OCI-LY1 (cell line): Measurements from ENCODE around the gene KIAA1328.

ENCODE experiments used
- CTCF ChIP-seq: fragments of 200-600 bp; sonication (generic), shearing (Covaris generic); IDR thresholded peaks from 2 replicates; pipeline ENCODE4 v1.5.1; 2017; ENCODE audit warnings: mild to moderate bottlenecking, antibody characterized with exemption, low read length, moderate library complexity, mixed read lengths
- EZH2 ChIP-seq: fragments of 200-600 bp; sonication (generic), shearing (Covaris generic); IDR thresholded peaks from 2 replicates; pipeline ENCODE4 v1.8.0; 2017; ENCODE audit warnings: borderline replicate concordance, mixed run types, mild to moderate bottlenecking, antibody characterized with exemption, low read length, moderate library complexity, mixed read lengths

- TF ChIP-seq CTCF (no peak), EZH2 (no peak)
These were observed 426.0 kb downstream of the KIAA1328 start for GRCh38 chr18:37254973-37255372.
